COR-L47 (cell line): ENCODE measurements around the gene FLCN.
"Not testable (repeated sequence)": the region's sequence is repeated elsewhere in the genome, so short reads cannot be mapped to it uniquely, and the experiment has no call there.

ENCODE experiments used
- DNase-seq: peaks from one replicate; lab custom pipeline; 2025; lab: John Stamatoyannopoulos, UW

Gene FLCN

GRCh38 chr17:17213775-17214174 is 23.2 kb downstream of the FLCN start:
- no peak for DNase-seq

GRCh38 chr17:17207998-17208397 is 29.0 kb downstream of the FLCN start:
- no peak for DNase-seq

- DNase-seq, result no peak
These were observed 30.0 kb downstream of the FLCN start for GRCh38 chr17:17206913-17207335.

GRCh38 chr17:17206124-17206912 is 30.6 kb downstream of the FLCN start, which contains the start of gene PLD6:
Gene PLD6, minus strand, starts transcription at chr17:17206333. Its CDS starts 47 bp downstream, at chr17:17206286.
- peak; percentile 82 for DNase-seq

- peak; percentile 10 for DNase-seq
These were observed 31.4 kb downstream of the FLCN start for GRCh38 chr17:17205368-17206123.

GRCh38 chr17:17204635-17205231 is 32.2 kb downstream of the FLCN start:
- no peak for DNase-seq

- DNase-seq, result no peak
These were observed 32.9 kb downstream of the FLCN start for GRCh38 chr17:17204041-17204591.

GRCh38 chr17:17203173-17203730 is 33.7 kb downstream of the FLCN start:
- no peak for DNase-seq

GRCh38 chr17:17201907-17202306 is 35.1 kb downstream of the FLCN start:
- no peak for DNase-seq

- no peak for DNase-seq
These were observed 35.7 kb downstream of the FLCN start for GRCh38 chr17:17201271-17201670.

- DNase-seq, result no peak
These were observed 36.1 kb downstream of the FLCN start for GRCh38 chr17:17200831-17201230.

GRCh38 chr17:17200311-17200710 is 36.7 kb downstream of the FLCN start:
- DNase-seq, result no peak

GRCh38 chr17:17198281-17198680 is 38.7 kb downstream of the FLCN start:
- DNase-seq, result no peak

GRCh38 chr17:17196776-17197175 is 40.2 kb downstream of the FLCN start:
- DNase-seq, result no peak

- not testable (repeated sequence) for DNase-seq
These were observed 41.5 kb downstream of the FLCN start for GRCh38 chr17:17195466-17195865.

GRCh38 chr17:17191961-17192381 is 45.0 kb downstream of the FLCN start:
- no peak for DNase-seq

GRCh38 chr17:17191346-17191792 is 45.6 kb downstream of the FLCN start:
- no peak for DNase-seq

- DNase-seq, result no peak
These were observed 46.8 kb downstream of the FLCN start for GRCh38 chr17:17190188-17190587.

GRCh38 chr17:17189559-17189958 is 47.4 kb downstream of the FLCN start:
- DNase-seq, result no peak

GRCh38 chr17:17188586-17188985 is 48.4 kb downstream of the FLCN start:
- DNase-seq, result no peak

GRCh38 chr17:17186551-17187505 is 50.1 kb downstream of the FLCN start:
- no peak for DNase-seq
